ENCODE measurements around the gene LRSAM1. TPM values are rescaled to one million over a fixed set of nuclear protein-coding genes. Genes with fewer than 3 reads are reported as not detected.

LRSAM1 gene
- total and polyA plus RNA-seq, 7 experiments from 2014 or later = 4.0 to 23.3 (median 17.6) TPM

- no peak for DNase-seq
- intact Hi-C loops (cut with micrococcal nuclease) = no loop called here
- H3K9me3 ChIP-seq (ENCODE audit: control insufficient read depth in 2 of 3, low read length in 3 of 3) = no peaks in the 10 kb centered on the region
- peak overlapping the region in 6 of 9 donors; percentile 29 to 78 (median 58) for H3K27ac Mint-ChIP-seq
- ChIA-PET POLR2A (interaction anchor here (0.6 to 1.1 kb wide), 2 partner anchors 24 to 40 kb away, joined by 3 read pairs; partner anchors contain the start of gene ZNF79), CTCF (no interaction called here)
- ATAC-seq = no peak
- peak overlapping the region in 1 of 10 donors; percentile 94 for H3K4me3 Mint-ChIP-seq
- no peak overlapping the region for H3K4me3 ChIP-seq (ENCODE audit: low read length)
- H3K27ac ChIP-seq (ENCODE audit: low read depth, low read length) = no peak overlapping the region
- H3K27me3 Mint-ChIP-seq = no peaks in the 10 kb centered on the region
- peaks cover 10 to 80% (median 37%) of the 10 kb centered on the region in 5 donors for H3K36me3 Mint-ChIP-seq
- H3K27me3 ChIP-seq (ENCODE audit: control insufficient read depth in 2 of 2, insufficient read depth in 2 of 2, low read length in 2 of 2) = no peaks in the 10 kb centered on the region
- H3K9me3 Mint-ChIP-seq = peaks cover 0 to 14% (median 0%) of the 10 kb centered on the region in 11 donors
- peaks cover 21 to 76% (median 34%) of the 10 kb centered on the region in 3 experiments for H3K36me3 ChIP-seq (ENCODE audit: control insufficient read depth in 2 of 3, insufficient read depth in 3 of 3, low read length in 3 of 3)
- peaks cover 21 to 25% of the 10 kb centered on the region in 2 donors for H3K4me1 ChIP-seq (ENCODE audit: control insufficient read depth in 2 of 2, insufficient read depth in 2 of 2, low read length in 2 of 2)
- peaks cover 28 to 43% (median 37%) of the 10 kb centered on the region in 7 donors for H3K4me1 Mint-ChIP-seq
These were observed 3.7 kb upstream of the LRSAM1 start for GRCh38 chr9:127447416-127448111.

GRCh38 chr9:127448112-127448805 lies 3.1 kb upstream of the LRSAM1 start:
- Mint-ChIP-seq H3K27ac (peak overlapping the region in 5 of 9 donors; percentile 38 to 96 (median 66)), H3K9me3 (peaks cover 0 to 14% (median 0%) of the 10 kb centered on the region in 11 donors), H3K4me1 (peaks cover 28 to 45% (median 40%) of the 10 kb centered on the region in 7 donors), H3K36me3 (peaks cover 10 to 73% (median 36%) of the 10 kb centered on the region in 5 donors), H3K4me3 (peak overlapping the region in 5 of 10 donors; percentile 1 to 94 (median 29)), H3K27me3 (no peaks in the 10 kb centered on the region)
- CTCF ChIA-PET = no interaction called here
- H3K4me3 ChIP-seq (ENCODE audit: low read length) = no peak overlapping the region
- no peaks in the 10 kb centered on the region for H3K9me3 ChIP-seq (ENCODE audit: control insufficient read depth in 2 of 3, low read length in 3 of 3)
- peaks cover 21 to 25% of the 10 kb centered on the region in 2 donors for H3K4me1 ChIP-seq (ENCODE audit: control insufficient read depth in 2 of 2, insufficient read depth in 2 of 2, low read length in 2 of 2)
- ATAC-seq (no peak), DNase-seq (no peak)
- intact Hi-C loops (cut with micrococcal nuclease) = no loop called here
- no peaks in the 10 kb centered on the region for H3K27me3 ChIP-seq (ENCODE audit: control insufficient read depth in 2 of 2, insufficient read depth in 2 of 2, low read length in 2 of 2)
- POLR2A ChIA-PET = interaction anchor here (0.6 to 1.1 kb wide), 2 partner anchors 25 to 40 kb away, joined by 3 read pairs; partner anchors contain the start of gene ZNF79
- peaks cover 21 to 71% (median 34%) of the 10 kb centered on the region in 3 experiments for H3K36me3 ChIP-seq (ENCODE audit: control insufficient read depth in 2 of 3, insufficient read depth in 3 of 3, low read length in 3 of 3)
- H3K27ac ChIP-seq (ENCODE audit: low read depth, low read length) = no peak overlapping the region

GRCh38 chr9:127449332-127449966 lies 1.9 kb upstream of the LRSAM1 start:
- peak overlapping the region; percentile 86 for H3K27ac ChIP-seq (ENCODE audit: low read depth, low read length)
- peak overlapping the region; percentile 76 to 97 (median 92) for H3K27ac Mint-ChIP-seq
- POLR2A ChIA-PET = interaction anchor here (0.8 to 2.8 kb wide), 8 partner anchors 9 to 285 kb away, joined by 3 to 28 read pairs (median 8); partner anchors contain the start of genes TOR2A and ZNF79
- DNase-seq = no peak
- intact Hi-C loops (cut with micrococcal nuclease) = no loop called here
- H3K4me1 ChIP-seq (ENCODE audit: control insufficient read depth in 2 of 2, insufficient read depth in 2 of 2, low read length in 2 of 2) = peaks cover 21 to 25% of the 10 kb centered on the region in 2 donors
- peaks cover 21 to 59% (median 28%) of the 10 kb centered on the region in 3 experiments for H3K36me3 ChIP-seq (ENCODE audit: control insufficient read depth in 2 of 3, insufficient read depth in 3 of 3, low read length in 3 of 3)
- no peaks in the 10 kb centered on the region for H3K9me3 ChIP-seq (ENCODE audit: control insufficient read depth in 2 of 3, low read length in 3 of 3)
- H3K4me1 Mint-ChIP-seq = peaks cover 24 to 45% (median 40%) of the 10 kb centered on the region in 7 donors
- CTCF ChIA-PET = no interaction called here
- no peaks in the 10 kb centered on the region for H3K27me3 Mint-ChIP-seq
- ATAC-seq = no peak
- H3K9me3 Mint-ChIP-seq = peaks cover 0 to 11% (median 0%) of the 10 kb centered on the region in 11 donors
- peak overlapping the region; percentile 75 for H3K4me3 ChIP-seq (ENCODE audit: low read length)
- peaks cover 5 to 63% (median 32%) of the 10 kb centered on the region in 5 donors for H3K36me3 Mint-ChIP-seq
- H3K27me3 ChIP-seq (ENCODE audit: control insufficient read depth in 2 of 2, insufficient read depth in 2 of 2, low read length in 2 of 2) = no peaks in the 10 kb centered on the region
- peak overlapping the region; percentile 83 to 98 (median 94) for H3K4me3 Mint-ChIP-seq

GRCh38 chr9:127450243-127450760 lies 1.0 kb upstream of the LRSAM1 start:
- H3K4me1 ChIP-seq (ENCODE audit: control insufficient read depth in 2 of 2, insufficient read depth in 2 of 2, low read length in 2 of 2) = peaks cover 21 to 25% of the 10 kb centered on the region in 2 donors
- peak overlapping the region; percentile 86 for H3K27ac ChIP-seq (ENCODE audit: low read depth, low read length)
- H3K36me3 ChIP-seq (ENCODE audit: control insufficient read depth in 2 of 3, insufficient read depth in 3 of 3, low read length in 3 of 3) = peaks cover 16 to 51% (median 23%) of the 10 kb centered on the region in 3 experiments
- DNase-seq (no peak), ATAC-seq (peak; percentile 6)
- intact Hi-C loops (cut with micrococcal nuclease) = loop anchor here (1.0 to 10.0 kb wide), 13 partner anchors 54 to 827 kb away; partner anchors contain the start of genes BBLN (in 1 of the 2), CDK9 (in 1 of the 2), GOLGA2 (in 1 of the 2) and SLC2A8 (in 1 of the 2)
- ChIA-PET CTCF (no interaction called here), POLR2A (interaction anchor here (0.7 to 2.8 kb wide), 20 partner anchors 10 to 740 kb away, joined by 3 to 28 read pairs (median 5); partner anchors contain the start of genes TOR2A and ZNF79)
- peaks cover 21 to 45% (median 40%) of the 10 kb centered on the region in 7 donors for H3K4me1 Mint-ChIP-seq
- H3K36me3 Mint-ChIP-seq = peaks cover 3 to 55% (median 26%) of the 10 kb centered on the region in 5 donors
- peak overlapping the region; percentile 83 to 98 (median 94) for H3K4me3 Mint-ChIP-seq
- H3K27me3 Mint-ChIP-seq = no peaks in the 10 kb centered on the region
- H3K27ac Mint-ChIP-seq = peak overlapping the region; percentile 76 to 97 (median 94)
- no peaks in the 10 kb centered on the region for H3K9me3 ChIP-seq (ENCODE audit: control insufficient read depth in 2 of 3, low read length in 3 of 3)
- H3K9me3 Mint-ChIP-seq = peaks cover 0 to 8% (median 0%) of the 10 kb centered on the region in 11 donors
- H3K27me3 ChIP-seq (ENCODE audit: control insufficient read depth in 2 of 2, insufficient read depth in 2 of 2, low read length in 2 of 2) = no peaks in the 10 kb centered on the region
- H3K4me3 ChIP-seq (ENCODE audit: low read length) = peak overlapping the region; percentile 75

GRCh38 chr9:127451608-127451857 lies 223 bp downstream of the LRSAM1 start:
- Mint-ChIP-seq H3K27me3 (no peaks in the 10 kb centered on the region), H3K9me3 (peaks cover 0 to 8% (median 0%) of the 10 kb centered on the region in 11 donors), H3K4me1 (peaks cover 21 to 45% (median 40%) of the 10 kb centered on the region in 7 donors), H3K4me3 (peak overlapping the region; percentile 83 to 98 (median 94)), H3K36me3 (peaks cover 9 to 42% (median 23%) of the 10 kb centered on the region in 5 donors), H3K27ac (peak overlapping the region; percentile 76 to 97 (median 94))
- ChIA-PET CTCF (interaction anchor here (0.6 kb wide), 1 partner anchor 509 kb away, joined by 3 read pairs; no protein-coding TSS in a partner anchor), POLR2A (interaction anchor here (0.6 to 2.8 kb wide), 21 partner anchors 10 to 739 kb away, joined by 3 to 28 read pairs (median 5); partner anchors contain the start of genes SLC2A8 and ZNF79)
- Histone ChIP-seq H3K27ac (ENCODE audit: low read depth, low read length) (peak overlapping the region; percentile 86), H3K9me3 (ENCODE audit: control insufficient read depth in 2 of 3, low read length in 3 of 3) (no peaks in the 10 kb centered on the region), H3K4me3 (ENCODE audit: low read length) (peak overlapping the region; percentile 75), H3K36me3 (ENCODE audit: control insufficient read depth in 2 of 3, insufficient read depth in 3 of 3, low read length in 3 of 3) (peaks cover 15 to 38% (median 23%) of the 10 kb centered on the region in 3 experiments), H3K27me3 (ENCODE audit: control insufficient read depth in 2 of 2, insufficient read depth in 2 of 2, low read length in 2 of 2) (no peaks in the 10 kb centered on the region), H3K4me1 (ENCODE audit: control insufficient read depth in 2 of 2, insufficient read depth in 2 of 2, low read length in 2 of 2) (peaks cover 21 to 25% of the 10 kb centered on the region in 2 donors)
- DNase-seq (no peak), ATAC-seq (no peak)
- intact Hi-C loops (cut with micrococcal nuclease) = loop anchor here (1.0 to 10.0 kb wide), 18 partner anchors 27 to 826 kb away; partner anchors contain the start of genes PTRH1 (in 2 of the 2), ZNF79 (in 2 of the 2), BBLN (in 1 of the 2) and CDK9 (in 1 of the 2)

Data from naive thymus-derived CD4-positive, alpha-beta T cell (primary cell).